AG04450 (cell line): ENCODE data around the gene CD44. TPM values are rescaled to one million over a fixed set of nuclear protein-coding genes. Genes with fewer than 3 reads are reported as not detected.

ENCODE experiments used
- CTCF ChIA-PET: fragments of 300-600, 350-600 bp; formaldehyde crosslinking; extraction: SDS; loops from one replicate; lab custom pipeline; 2022; ENCODE audit warnings: antibody characterized with exemption, inconsistent platforms; lab: Charles Lee
- POLR2A ChIA-PET: fragments of 350-600 bp; formaldehyde crosslinking; extraction: SDS; loops from one replicate; lab custom pipeline; 2021; ENCODE audit warnings: antibody characterized with exemption, inconsistent platforms; lab: Yijun Ruan, JAX
- DNase-seq: peaks from one replicate; pipeline ENCODE4 v3.0.0-alpha.2; 2011; ENCODE audit warnings: low read depth, low spot score
- H3K27ac ChIP-seq: one replicate; pipeline ENCODE4 v1.5.1; 2012; ENCODE audit warnings: low read depth, low read length, control low read depth
- H3K27me3 ChIP-seq: one replicate; pipeline ENCODE4 v1.6.0; 2012; ENCODE audit warnings: low read length; ENCODE audit not compliant: control insufficient read depth, insufficient read depth
- H3K4me3 ChIP-seq: 2 replicates; pipeline ENCODE4 v1.5.1; 2011; ENCODE audit warnings: mild to moderate bottlenecking, low read depth, low read length, control low read depth
- H3K9me3 ChIP-seq: 2 replicates; pipeline ENCODE4 v1.5.1; 2012; ENCODE audit warnings: low read length; ENCODE audit not compliant: control insufficient read depth, insufficient read depth
- polyA plus RNA-seq: library from polyadenylated mRNA; depleted of rRNA; stranded (reverse); fragments of >200 nt; gene quantifications from 2 replicates; pipeline ENCODE4 v1.2.3, GENCODE V29; 2011
- TF ChIP-seq, protein P1 (sequence below): IDR thresholded peaks from 2 replicates; pipeline ENCODE4 v1.5.1; 2011; ENCODE audit warnings: low read depth, low read length, control low read depth, inconsistent platforms

The CD44 gene
- polyA plus RNA-seq, 1 experiment = 1,817 TPM

GRCh38 chr11:35153280-35153679 lies 14.3 kb downstream of the CD44 start:
- TF ChIP-seq, protein P1, sequence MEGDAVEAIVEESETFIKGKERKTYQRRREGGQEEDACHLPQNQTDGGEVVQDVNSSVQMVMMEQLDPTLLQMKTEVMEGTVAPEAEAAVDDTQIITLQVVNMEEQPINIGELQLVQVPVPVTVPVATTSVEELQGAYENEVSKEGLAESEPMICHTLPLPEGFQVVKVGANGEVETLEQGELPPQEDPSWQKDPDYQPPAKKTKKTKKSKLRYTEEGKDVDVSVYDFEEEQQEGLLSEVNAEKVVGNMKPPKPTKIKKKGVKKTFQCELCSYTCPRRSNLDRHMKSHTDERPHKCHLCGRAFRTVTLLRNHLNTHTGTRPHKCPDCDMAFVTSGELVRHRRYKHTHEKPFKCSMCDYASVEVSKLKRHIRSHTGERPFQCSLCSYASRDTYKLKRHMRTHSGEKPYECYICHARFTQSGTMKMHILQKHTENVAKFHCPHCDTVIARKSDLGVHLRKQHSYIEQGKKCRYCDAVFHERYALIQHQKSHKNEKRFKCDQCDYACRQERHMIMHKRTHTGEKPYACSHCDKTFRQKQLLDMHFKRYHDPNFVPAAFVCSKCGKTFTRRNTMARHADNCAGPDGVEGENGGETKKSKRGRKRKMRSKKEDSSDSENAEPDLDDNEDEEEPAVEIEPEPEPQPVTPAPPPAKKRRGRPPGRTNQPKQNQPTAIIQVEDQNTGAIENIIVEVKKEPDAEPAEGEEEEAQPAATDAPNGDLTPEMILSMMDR = no peak
- POLR2A ChIA-PET = interaction anchor here (0.6 kb wide), 1 partner anchor 146 kb away, joined by 5 read pairs; no protein-coding TSS in a partner anchor
- CTCF ChIA-PET = no interaction called here
- no peak for DNase-seq
- no peaks in the 10 kb centered on the region for H3K27me3 ChIP-seq
- H3K4me3 ChIP-seq = no peak overlapping the region
- no peak overlapping the region for H3K27ac ChIP-seq
- no peaks in the 10 kb centered on the region for H3K9me3 ChIP-seq

DNA sequence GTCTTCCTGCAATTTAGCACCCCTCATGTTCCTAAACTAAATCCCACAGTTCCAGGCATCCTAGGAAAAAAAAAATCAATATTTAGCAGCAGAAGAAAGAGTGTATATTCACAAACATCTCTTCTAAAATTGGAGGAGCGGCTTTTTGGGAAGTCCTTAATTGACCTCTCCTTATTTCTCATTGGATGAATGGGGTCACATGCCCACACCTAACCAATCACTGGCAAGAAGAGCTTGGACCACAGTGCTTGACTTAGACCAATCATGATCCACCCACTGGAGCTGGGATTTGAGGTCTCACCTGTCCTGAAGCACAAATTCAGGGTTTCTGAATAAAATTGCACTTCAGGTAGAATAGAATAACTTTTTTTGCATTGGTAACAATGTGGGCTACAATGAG lies 16.0 kb downstream of the CD44 start:
- ChIA-PET CTCF (interaction anchor here (0.9 kb wide), 1 partner anchor 13 kb away, joined by 3 read pairs; no protein-coding TSS in a partner anchor), POLR2A (interaction anchor here (0.7 to 1.7 kb wide), 2 partner anchors 14 to 178 kb away, joined by 3 to 5 read pairs; no protein-coding TSS in a partner anchor)
- Histone ChIP-seq H3K27me3 (no peaks in the 10 kb centered on the region), H3K27ac (no peak overlapping the region), H3K4me3 (no peak overlapping the region), H3K9me3 (no peaks in the 10 kb centered on the region)
- no peak for DNase-seq
- TF ChIP-seq, protein P1 = no peak

DNA sequence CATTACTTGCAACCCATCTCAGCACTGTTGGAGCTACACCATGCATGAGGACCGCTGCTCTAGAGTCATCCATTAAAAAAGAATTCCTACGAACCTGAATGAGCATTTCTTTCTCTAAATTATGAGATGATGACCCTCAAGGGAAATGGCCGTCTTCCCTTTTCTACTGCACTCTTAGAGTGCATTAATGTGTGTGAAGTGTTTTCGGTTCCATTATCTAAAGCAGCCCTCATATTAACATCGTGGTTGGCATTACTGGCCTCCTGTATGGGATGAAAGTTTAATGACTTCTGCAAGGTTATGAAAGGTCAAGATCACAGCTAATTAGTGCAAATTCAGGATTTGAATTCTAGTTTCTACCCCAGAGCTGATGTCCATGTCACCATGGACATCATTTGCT lies 16.7 kb downstream of the CD44 start:
- ChIA-PET CTCF (interaction anchor here (1.2 to 1.4 kb wide), 2 partner anchors 11 to 237 kb away, joined by 3 read pairs; no protein-coding TSS in a partner anchor), POLR2A (interaction anchor here (0.7 to 1.7 kb wide), 2 partner anchors 15 to 179 kb away, joined by 3 to 5 read pairs; no protein-coding TSS in a partner anchor)
- DNase-seq = no peak
- TF ChIP-seq, protein P1 = no peak
- Histone ChIP-seq H3K9me3 (no peaks in the 10 kb centered on the region), H3K27me3 (no peaks in the 10 kb centered on the region), H3K27ac (no peak overlapping the region), H3K4me3 (no peak overlapping the region)

DNA sequence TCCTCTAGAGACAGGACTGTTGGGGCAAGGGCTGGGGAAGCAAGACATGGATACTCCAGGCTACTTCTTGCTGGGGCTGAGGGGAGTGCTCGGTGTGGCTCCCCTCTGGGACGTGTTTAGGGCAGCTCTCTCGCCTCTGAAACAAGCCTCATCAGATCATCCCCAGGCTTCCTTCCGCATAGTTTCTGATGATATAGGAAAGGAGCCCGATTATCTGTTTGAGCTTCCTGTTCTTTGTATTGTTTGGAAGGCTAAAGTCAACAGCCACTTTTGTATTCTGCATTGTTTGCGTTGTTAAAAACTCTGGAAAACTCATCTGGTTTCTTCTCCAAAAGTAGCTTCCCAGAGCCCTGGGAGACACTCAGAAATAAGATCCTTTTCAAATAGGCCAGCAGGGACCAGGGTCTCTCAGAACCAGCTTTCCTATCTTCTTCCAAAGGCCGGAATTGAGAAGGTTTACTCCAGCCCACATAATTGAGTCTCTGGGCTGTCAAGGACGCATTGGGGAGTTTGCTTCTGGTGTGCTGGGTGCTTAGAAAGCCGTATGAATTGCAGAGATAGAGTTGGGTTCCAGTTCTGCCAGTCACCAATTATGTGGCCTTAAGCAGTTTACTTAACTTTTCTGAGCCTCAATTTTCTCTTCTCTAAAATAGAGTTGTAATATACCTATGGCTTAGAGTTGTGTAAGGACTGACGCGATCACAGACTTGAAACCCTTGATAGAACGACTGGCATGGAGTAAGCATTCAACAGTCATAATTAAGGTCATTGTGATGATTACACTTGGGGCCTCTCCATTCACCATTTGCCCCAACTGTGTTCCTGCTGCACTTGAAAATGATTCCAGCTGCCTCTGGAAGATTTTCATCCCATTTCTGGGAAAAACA lies 19.1 kb downstream of the CD44 start:
- H3K4me3 ChIP-seq = no peak overlapping the region
- H3K27ac ChIP-seq = peak overlapping the region; percentile 42
- no peaks in the 10 kb centered on the region for H3K9me3 ChIP-seq
- H3K27me3 ChIP-seq = no peaks in the 10 kb centered on the region
- ChIA-PET CTCF (no interaction called here), POLR2A (interaction anchor here (0.8 to 1.1 kb wide), 2 partner anchors 8 to 181 kb away, joined by 4 read pairs; no protein-coding TSS in a partner anchor)
- TF ChIP-seq, protein P1 = no peak
- DNase-seq = no peak
